ENCODE data around the gene SLC7A6OS.

DNA sequence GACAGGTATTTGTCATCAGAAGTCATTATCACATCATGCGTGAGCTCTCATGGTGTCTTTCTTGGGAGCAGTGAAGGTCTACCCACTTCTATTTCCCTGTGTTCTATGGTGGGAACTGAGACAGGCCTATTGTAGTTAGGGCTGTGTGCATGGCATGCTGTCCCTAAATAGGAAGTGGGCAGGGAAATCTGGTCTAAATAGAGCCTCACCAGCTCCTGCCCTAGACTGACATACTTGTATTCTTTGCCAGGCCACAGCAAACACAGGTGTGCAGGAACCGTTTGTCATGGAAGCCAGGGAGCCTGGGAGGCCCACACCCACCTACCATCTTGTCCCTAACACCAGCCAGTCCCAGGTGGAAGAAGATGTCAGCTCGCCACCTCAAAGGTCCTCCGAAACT is 36.3 kb downstream of the SLC7A6OS start:
- no peak for TF ChIP-seq POLR2AphosphoS5 (IDR thresholded peaks at IDR 0.05)
- TF ChIP-seq, protein P1, sequence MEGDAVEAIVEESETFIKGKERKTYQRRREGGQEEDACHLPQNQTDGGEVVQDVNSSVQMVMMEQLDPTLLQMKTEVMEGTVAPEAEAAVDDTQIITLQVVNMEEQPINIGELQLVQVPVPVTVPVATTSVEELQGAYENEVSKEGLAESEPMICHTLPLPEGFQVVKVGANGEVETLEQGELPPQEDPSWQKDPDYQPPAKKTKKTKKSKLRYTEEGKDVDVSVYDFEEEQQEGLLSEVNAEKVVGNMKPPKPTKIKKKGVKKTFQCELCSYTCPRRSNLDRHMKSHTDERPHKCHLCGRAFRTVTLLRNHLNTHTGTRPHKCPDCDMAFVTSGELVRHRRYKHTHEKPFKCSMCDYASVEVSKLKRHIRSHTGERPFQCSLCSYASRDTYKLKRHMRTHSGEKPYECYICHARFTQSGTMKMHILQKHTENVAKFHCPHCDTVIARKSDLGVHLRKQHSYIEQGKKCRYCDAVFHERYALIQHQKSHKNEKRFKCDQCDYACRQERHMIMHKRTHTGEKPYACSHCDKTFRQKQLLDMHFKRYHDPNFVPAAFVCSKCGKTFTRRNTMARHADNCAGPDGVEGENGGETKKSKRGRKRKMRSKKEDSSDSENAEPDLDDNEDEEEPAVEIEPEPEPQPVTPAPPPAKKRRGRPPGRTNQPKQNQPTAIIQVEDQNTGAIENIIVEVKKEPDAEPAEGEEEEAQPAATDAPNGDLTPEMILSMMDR (IDR thresholded peaks at IDR 0.05), result no peak
- no peak for TF ChIP-seq POLR2A (IDR thresholded peaks at IDR 0.05)
